ENCODE results near the gene NPEPL1.
"Not testable (repeated sequence)": the region's sequence is repeated elsewhere in the genome, so short reads cannot be mapped to it uniquely, and the experiment has no call there.

NPEPL1 gene

DNA sequence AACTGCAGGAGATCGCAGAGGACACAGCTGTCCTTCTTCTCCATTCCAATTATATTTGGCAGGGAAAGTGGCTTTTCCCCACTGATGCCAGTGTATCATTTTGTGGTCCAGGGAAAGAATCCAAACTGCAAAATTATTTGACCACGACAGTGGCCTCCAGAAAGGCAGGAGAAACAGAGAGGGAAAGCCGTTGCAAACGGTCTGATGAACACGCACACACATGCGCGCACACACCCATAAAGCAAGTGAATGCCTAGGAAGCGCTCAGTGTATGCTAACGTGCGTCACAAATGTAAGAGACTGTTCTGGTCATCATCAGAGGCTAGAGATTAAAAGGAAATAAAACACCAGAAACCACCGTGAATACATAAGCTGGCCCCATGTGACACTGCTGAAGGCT is 54.0 kb downstream of the NPEPL1 start:
- TF ChIP-seq, protein P1, sequence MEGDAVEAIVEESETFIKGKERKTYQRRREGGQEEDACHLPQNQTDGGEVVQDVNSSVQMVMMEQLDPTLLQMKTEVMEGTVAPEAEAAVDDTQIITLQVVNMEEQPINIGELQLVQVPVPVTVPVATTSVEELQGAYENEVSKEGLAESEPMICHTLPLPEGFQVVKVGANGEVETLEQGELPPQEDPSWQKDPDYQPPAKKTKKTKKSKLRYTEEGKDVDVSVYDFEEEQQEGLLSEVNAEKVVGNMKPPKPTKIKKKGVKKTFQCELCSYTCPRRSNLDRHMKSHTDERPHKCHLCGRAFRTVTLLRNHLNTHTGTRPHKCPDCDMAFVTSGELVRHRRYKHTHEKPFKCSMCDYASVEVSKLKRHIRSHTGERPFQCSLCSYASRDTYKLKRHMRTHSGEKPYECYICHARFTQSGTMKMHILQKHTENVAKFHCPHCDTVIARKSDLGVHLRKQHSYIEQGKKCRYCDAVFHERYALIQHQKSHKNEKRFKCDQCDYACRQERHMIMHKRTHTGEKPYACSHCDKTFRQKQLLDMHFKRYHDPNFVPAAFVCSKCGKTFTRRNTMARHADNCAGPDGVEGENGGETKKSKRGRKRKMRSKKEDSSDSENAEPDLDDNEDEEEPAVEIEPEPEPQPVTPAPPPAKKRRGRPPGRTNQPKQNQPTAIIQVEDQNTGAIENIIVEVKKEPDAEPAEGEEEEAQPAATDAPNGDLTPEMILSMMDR (IDR thresholded peaks at IDR 0.05; ENCODE audit: low read depth, low read length, missing control alignments) = no peak
- no peak overlapping the region for H3K4me3 ChIP-seq (ENCODE audit: low read depth, low read length)
- no peak for DNase-seq (ENCODE audit: low read depth)

DNA sequence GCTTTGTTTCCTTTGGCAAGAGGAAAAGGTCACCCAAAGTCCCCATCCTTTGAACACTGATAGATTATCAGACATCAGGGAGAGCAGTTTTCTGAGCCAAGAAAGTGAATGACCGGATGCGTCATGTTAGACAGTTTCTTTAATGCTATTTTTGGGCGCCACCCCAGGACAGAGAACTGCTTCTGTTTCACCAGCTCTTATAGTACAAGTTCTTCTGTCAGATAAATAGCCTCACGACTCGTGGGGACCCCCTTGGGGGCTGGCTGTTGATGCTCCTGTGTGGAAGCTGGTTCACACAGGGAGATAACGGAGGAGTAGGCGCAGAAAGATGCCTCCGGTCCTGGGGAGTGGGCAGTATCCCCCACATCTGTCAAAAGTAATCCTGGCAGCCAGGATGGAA is 54.6 kb downstream of the NPEPL1 start:
- H3K4me3 ChIP-seq (ENCODE audit: low read depth, low read length) = no peak overlapping the region
- no peak for DNase-seq (ENCODE audit: low read depth)
- TF ChIP-seq, protein P1 (IDR thresholded peaks at IDR 0.05; ENCODE audit: low read depth, low read length, missing control alignments) = no peak

DNA sequence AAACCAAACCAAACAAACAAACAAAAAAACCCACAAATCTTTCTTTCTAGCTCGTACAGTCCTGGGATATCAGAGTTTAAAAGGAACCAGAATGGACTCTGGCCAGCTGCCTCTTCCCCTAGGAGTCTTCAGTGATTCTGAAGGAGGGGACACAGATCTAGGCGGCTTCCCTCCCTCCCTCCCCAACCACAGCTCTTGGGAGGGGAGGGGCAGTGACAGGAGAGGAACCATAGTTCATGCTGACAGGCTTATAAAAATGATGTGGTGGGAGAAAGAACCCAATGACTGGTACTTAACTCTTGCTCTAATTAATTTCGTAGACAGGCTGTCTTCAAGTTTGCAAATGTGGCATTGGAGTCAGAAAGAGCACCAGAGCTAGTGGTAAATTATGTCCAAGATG is 56.0 kb downstream of the NPEPL1 start:
- H3K4me3 ChIP-seq (ENCODE audit: low read depth, low read length) = no peak overlapping the region
- no peak for DNase-seq (ENCODE audit: low read depth)
- TF ChIP-seq, protein P1 (IDR thresholded peaks at IDR 0.05; ENCODE audit: low read depth, low read length, missing control alignments) = no peak

DNA sequence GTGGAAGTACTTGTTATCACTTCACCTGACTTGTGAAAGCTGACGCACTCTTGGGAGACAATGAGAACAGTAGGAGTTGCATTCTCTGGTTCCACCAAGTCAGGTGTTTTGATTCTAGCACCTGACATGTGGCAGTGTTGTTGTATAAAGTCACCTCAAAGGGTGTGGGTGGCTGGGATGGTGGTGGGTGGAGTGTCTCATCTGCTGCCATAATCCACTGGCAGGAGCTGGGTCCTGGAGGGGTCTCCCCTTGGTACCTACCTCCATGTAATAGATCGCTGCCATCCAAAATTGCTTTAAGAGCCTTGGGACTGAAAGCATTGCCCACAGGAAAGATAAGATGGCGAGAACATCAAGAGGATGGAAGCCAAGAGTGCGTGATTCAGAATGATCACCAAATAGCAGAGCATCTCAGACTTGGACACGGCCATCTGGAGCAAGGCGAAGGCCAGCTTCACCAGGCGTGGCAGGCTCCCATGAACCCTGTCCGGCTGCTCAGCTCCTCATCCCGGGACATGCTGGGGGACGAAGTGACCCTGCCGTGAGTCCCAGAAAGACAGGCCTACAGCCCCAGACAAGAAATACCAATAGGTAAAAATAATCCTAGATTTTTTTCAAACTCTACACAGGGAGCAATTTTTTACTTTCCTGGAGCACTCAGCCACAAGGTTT is 56.6 kb downstream of the NPEPL1 start:
- no peak overlapping the region for H3K4me3 ChIP-seq (ENCODE audit: low read depth, low read length)
- no peak for DNase-seq (ENCODE audit: low read depth)
- TF ChIP-seq, protein P1 (IDR thresholded peaks at IDR 0.05; ENCODE audit: low read depth, low read length, missing control alignments) = no peak

DNA sequence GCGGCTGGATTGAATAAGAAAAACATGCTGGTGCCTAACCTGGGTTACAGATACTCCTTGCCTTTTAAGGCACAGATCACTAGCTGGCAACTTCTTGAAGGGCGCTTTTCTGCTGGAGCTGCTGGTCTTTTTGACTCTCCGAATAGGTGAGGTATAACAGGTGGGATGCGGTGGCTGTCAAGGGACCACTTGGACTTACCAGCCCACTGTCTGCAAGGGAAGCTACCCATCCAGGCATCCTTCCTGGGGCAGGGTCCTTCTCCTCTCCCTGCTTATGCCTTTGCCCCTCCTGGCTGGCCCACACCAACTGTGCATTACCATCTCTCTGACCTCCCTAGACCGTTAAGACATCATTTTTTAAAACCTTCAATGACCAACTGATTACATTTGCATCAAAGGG is 57.4 kb downstream of the NPEPL1 start:
- no peak for DNase-seq (ENCODE audit: low read depth)
- H3K4me3 ChIP-seq (ENCODE audit: low read depth, low read length) = no peak overlapping the region
- TF ChIP-seq, protein P1 (IDR thresholded peaks at IDR 0.05; ENCODE audit: low read depth, low read length, missing control alignments) = no peak

DNA sequence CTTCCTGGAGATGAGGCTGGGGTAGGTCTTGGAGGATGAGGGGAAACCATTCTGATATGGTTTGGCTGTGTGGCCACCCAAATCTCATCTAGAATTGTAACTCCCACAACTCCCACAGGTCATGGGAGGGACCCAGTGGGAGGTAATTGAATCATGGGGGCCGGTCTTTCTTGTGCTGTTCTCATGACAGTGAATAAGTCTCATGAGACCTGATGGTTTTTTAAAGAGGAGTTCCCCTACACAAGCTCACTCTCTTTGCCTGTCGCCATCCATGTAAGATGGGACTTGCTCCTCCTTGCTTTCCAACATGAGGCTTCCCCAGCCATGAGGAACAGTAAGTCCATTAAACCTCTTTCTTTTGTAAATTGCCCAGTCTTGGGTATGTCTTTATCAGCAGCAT is 58.1 kb downstream of the NPEPL1 start:
- not testable (repeated sequence) for DNase-seq (ENCODE audit: low read depth); H3K4me3 ChIP-seq (ENCODE audit: low read depth, low read length)

DNA sequence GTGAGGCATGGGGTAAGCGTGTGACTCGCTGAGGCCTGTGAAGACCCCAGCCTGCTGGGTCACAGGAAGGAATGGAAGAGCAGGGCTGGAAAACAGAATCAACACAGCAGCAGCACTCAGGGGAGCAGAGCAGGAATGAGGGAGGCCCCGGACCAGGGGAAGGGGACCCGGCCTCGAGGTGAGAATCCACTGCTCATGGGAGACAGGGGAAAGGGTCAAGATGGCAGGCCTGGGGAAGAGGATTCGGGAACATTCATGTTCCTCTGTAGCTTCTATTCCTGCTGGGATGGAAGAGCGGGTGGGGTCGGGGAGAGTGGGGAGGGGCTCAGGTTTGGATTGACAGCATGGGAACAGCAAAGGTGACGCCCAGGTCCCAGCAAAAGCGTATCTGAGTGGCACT is 59.4 kb downstream of the NPEPL1 start:
- DNase-seq (ENCODE audit: low read depth) = no peak
- TF ChIP-seq, protein P1 (IDR thresholded peaks at IDR 0.05; ENCODE audit: low read depth, low read length, missing control alignments) = no peak
- no peak overlapping the region for H3K4me3 ChIP-seq (ENCODE audit: low read depth, low read length)

All from GM12864 (cell line).